ENCODE data around the gene TWF2. TPM values are rescaled to one million over a fixed set of nuclear protein-coding genes. Genes with fewer than 3 reads are reported as not detected.

The TWF2 gene
- total and polyA plus RNA-seq, 9 donors = 14.3 to 56.3 (median 41.2) TPM

- TF ChIP-seq EP300 (IDR thresholded peaks at IDR 0.05) (no peak), CTCF (IDR thresholded peaks at IDR 0.05) (no peak), POLR2A (IDR thresholded peaks at IDR 0.05) (no peak)
- H3K27me3 ChIP-seq = no peaks in the 10 kb centered on the region
- H3K27ac ChIP-seq = no peak overlapping the region
- DNase-seq = no peak
- intact Hi-C loops (cut with DNase I) = no loop called here
- peaks cover 5% of the 10 kb centered on the region for H3K4me1 ChIP-seq (ENCODE audit: insufficient read depth)
- 94 to 99% (median 97%) methylated on average over 6 of the region's 6 CpGs for WGBS, 3 donors
- H3K4me3 ChIP-seq = no peak overlapping the region
- H3K9me3 ChIP-seq = no peaks in the 10 kb centered on the region
- H3K36me3 ChIP-seq = no peaks in the 10 kb centered on the region
These were observed 53.6 kb downstream of the TWF2 start for GRCh38 chr3:52185311-52185710.

- 91 to 97% (median 94%) methylated on average over 8 of the region's 8 CpGs for WGBS, 3 donors
- no peaks in the 10 kb centered on the region for H3K9me3 ChIP-seq
- no peak for DNase-seq
- no peak overlapping the region for H3K4me3 ChIP-seq
- H3K27me3 ChIP-seq = no peaks in the 10 kb centered on the region
- intact Hi-C loops (cut with DNase I) = no loop called here
- TF ChIP-seq POLR2A (IDR thresholded peaks at IDR 0.05) = no peak
- no peak for TF ChIP-seq CTCF (IDR thresholded peaks at IDR 0.05)
- H3K27ac ChIP-seq = no peak overlapping the region
- H3K36me3 ChIP-seq = no peaks in the 10 kb centered on the region
- H3K4me1 ChIP-seq (ENCODE audit: insufficient read depth) = no peaks in the 10 kb centered on the region
These were observed 54.3 kb downstream of the TWF2 start for GRCh38 chr3:52184690-52185089.

DNA sequence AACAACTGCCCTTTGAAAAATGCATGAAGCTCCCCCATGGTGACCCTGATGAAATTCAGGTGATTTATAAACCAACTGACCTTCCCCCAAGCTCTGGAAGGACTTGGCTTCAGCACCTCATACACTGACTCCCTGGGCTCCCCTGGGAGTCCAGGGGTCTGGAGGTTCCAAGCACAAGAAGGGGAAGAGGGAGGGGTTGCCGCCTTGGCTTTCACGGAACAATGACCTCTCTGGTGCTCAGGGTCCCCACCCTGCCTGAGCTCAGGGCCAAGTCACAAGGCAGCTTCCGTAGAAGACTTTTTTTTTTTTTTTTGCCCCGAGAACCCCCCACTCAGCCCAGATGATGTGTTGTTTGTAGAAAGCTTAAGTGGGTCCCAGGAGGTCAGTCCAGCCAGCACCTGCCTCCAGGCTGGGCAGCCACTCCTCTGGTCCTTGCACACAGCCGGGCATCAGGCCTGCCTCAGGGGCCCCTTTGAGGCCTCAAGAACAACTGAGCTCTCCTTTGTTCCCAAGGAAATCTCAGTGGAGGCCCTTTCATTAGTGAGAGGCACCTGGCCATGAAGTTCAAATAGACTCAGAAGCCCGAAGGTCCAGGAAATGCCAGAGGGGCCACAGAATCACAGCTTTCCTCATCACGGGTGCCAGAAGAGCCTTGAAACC lies 55.0 kb downstream of the TWF2 start:
- H3K27me3 ChIP-seq = no peaks in the 10 kb centered on the region
- TF ChIP-seq CTCF (IDR thresholded peaks at IDR 0.05) = no peak
- TF ChIP-seq EP300 (IDR thresholded peaks at IDR 0.05) = no peak
- no peak for TF ChIP-seq POLR2A (IDR thresholded peaks at IDR 0.05)
- no peak for DNase-seq

DNA sequence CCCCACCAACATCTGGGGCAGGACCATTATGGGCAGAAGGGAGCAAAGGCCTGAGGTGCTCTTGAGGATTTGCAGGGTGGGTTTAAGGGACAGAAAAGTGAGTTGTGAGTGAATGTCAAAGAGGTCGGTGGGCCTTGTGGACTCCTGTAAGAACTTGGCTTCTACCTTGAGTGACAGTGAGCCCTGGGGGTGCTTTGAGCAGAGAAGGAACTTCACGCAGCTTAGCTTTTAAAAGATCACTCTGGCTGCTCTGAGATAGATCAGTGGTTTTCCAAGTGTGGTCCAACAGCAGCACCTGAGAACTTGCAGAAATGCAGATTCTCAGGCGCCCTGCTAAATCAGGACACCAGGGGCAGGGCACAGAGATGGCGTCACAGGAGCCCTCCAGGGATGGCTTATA lies 56.3 kb downstream of the TWF2 start:
- Histone ChIP-seq H3K4me3 (no peak overlapping the region), H3K9me3 (no peaks in the 10 kb centered on the region), H3K4me1 (ENCODE audit: insufficient read depth) (no peaks in the 10 kb centered on the region), H3K27me3 (no peaks in the 10 kb centered on the region), H3K36me3 (no peaks in the 10 kb centered on the region), H3K27ac (no peak overlapping the region)
- TF ChIP-seq CTCF (IDR thresholded peaks at IDR 0.05) (no peak), POLR2A (IDR thresholded peaks at IDR 0.05) (no peak), EP300 (IDR thresholded peaks at IDR 0.05) (no peak)
- intact Hi-C loops (cut with DNase I) = no loop called here
- whole genome bisulfite sequencing, 3 donors = 94 to 100% (median 94%) methylated on average over 4 of the region's 4 CpGs
- DNase-seq = no peak

More for the DNA sequence above, 55.0 kb downstream of the TWF2 start:
- Histone ChIP-seq H3K27ac (no peak overlapping the region), H3K4me3 (no peak overlapping the region), H3K4me1 (ENCODE audit: insufficient read depth) (no peaks in the 10 kb centered on the region), H3K36me3 (no peaks in the 10 kb centered on the region), H3K9me3 (no peaks in the 10 kb centered on the region)
- intact Hi-C loops (cut with DNase I) = no loop called here
- WGBS, 3 donors = 85 to 91% (median 86%) methylated on average over 7 of the region's 7 CpGs
